GM18861 (cell line): ENCODE measurements around the gene SYT3.
"Not testable (repeated sequence)": the region's sequence is repeated elsewhere in the genome, so short reads cannot be mapped to it uniquely, and the experiment has no call there.

Experiments used
- ATAC-seq: cut with Tn5 transposase; IDR thresholded peaks from one replicate; pipeline ENCODE4 v1.9.1; 2021; ENCODE audit not compliant: unreplicated experiment

The SYT3 gene

DNA sequence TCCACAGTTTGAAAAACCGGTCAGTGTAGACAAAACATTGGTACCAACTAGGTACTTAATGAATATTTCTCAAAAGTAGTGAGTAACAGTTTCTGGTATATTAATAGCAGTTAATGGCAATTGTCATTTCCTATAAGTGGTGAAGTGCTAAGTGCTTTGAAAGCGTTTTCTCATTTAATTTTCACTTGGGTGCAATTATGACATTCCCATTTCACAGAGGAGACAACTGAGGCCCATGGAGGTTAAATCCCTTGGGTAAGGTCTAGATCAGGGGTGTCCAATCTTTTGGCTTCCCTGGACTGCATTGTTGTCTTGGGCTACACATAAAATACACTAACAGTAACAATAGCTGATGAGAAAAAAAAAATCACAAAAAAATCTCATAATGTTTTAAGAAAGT, 687 bp upstream of the SYT3 start:
- ATAC-seq: no peak

DNA sequence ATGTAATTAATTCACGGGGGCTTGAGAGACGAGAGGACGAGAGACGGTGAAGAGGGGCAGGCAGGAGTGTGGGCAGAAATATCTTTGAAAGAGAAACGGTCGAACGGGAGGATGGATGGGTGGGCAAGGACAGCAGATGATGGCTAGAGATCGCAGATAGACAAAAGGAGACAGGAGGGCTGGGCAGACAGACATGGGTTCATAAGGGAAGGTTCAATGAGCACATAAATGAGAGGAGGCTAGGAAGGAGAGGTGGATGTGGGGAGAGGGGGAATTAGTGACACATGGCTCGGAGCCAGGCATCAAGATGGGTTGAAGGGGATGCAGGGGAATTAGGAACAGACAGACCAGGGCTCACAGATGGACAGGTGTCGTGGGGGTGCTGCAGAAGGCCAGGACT, 1.1 kb downstream of the SYT3 start:
- ATAC-seq: no peak

DNA sequence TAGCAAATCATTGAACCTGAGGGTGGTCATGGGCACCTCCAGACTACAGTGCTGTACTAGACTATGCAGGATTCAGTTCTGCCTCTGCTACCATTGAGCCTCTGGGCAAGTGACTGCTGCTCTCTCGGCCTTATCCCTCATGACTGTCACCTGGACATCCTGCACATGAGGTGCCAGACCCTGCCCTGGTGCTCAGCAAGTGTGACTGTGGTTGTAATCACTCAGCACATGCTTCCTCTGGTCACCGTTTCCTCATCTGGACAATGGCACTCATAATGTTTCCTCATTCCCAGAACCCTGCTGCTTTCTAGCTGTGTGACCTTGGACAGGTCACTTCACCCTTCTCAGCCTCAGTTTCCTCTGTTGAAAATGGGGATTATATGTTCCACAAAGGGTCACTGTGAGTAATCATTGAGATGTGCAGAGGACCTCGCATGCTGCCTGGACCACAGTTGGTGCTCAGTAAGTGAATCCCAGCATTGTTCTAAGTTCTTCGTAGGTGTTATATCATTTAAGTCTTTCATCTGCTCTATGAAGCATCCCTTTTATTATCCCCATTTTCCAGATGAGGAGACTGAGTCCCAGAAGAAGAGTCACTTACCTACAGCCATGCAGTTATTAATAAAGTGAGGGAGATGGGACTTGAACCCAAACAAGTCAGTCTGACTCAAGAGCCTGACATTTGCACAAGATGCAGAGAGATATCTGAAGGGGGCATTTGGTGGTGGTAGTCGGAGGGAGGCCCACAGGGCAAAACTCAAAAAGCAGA, 3.2 kb downstream of the SYT3 start:
- no peak for ATAC-seq

DNA sequence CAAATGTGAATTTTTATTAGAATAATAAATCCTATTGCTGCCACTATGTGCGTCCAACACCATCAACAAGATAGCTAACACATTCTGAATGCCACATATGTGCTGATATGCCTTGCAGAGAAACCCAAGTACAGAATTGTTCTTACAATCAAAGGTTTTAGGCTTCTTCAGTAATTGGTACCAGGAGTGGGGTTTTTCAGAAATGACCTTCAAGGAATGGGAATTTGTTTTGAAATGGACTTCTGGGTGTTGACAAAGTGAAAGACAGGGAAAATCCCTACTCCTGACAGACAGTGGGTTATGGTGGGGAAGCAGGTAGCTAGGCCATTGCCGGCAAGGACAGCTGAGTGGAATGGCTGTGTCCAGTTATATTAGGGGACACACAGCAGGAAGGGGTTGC, 5.7 kb downstream of the SYT3 start:
- ATAC-seq: no peak

DNA sequence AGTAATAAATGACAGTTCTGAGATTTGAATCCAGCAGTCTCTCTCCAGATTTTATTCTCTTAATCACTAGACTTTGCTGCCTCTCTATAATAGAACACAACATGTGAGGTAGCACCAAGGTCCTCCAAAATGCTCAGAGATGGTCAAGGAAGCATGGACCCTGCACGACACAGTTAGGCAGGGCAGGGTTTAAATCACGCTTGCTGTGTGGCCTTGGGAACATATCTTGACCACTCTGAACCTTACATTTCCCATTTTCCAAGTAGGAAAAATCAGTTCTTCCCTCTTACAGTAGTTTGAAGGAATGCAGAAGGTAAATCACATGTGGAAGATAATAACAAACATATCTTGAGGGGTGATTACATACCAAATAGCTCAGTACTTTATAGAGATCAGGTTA, 6.3 kb downstream of the SYT3 start:
- no peak for ATAC-seq

DNA sequence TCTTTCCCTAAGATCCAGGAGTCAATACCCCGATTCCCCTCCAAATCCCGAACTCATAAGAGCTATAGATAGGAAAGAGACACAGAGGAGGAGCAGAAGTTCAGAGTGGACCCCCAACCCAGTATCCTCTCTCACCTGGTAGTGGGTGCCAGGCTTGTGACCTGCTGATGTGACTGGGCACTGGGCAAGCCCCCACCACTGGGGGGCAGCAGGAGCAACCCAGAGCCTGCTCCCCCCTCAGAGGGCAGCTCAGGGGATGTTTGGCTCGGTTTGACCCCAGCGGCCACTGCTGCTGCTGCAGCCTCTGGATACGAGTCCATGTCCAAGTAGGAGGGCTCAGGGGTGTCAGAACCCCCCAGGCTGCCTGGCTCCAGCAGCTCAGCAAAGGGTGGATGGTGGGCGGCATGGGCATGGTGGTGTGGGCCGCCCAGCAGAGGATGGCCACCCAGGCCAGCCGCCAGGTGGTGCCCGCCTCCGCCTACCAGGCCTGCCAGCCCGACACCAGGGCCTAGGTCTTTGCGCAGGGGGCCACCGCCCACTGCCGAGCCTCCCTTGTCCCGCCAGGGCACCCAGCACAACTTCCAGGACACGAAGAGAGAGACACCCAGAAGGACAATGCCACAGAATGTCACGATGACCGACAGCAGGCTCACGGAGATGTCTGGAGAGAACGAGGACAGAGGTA, 7.4 kb downstream of the SYT3 start:
- ATAC-seq: no peak

DNA sequence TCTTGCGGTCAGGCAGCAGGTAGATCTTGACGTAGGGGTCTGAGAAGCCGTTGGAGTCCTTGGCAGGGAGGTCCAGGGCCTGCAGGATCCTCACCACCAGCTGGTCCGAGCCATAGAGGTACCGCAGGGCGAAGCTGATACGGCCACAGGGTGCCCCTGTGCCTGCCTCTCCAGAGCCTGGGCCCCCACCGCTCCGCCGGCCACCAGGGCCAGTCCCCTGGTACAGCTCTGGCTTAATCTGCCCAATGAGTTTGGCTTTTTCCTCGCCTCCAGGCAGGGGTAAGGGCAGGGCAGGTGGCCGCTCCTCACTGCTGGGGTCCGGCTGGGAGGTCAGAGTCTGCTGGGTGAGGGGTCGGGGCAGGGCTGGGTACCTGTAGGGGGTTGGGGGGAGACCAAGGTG, 9.9 kb downstream of the SYT3 start:
- no peak for ATAC-seq

DNA sequence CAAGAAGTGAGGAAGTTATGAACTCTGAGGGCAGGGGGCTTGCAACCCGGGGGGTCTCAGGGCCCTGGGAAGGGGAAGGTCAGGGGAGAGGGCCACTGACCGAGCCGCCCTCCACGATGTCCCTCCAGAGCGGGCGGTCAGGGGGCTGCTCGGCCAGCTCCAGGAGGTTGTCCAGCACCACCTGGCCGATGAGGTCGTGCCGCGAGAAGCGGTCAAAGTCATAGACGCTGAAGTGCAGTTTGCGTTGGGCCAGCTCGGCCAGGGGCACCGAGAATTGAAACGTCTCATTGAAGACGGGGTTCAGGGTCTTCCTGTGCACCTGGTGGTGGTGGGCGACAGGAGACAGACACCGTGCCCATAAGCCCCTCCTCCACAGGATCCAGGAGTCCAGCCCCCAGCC, 10.5 kb downstream of the SYT3 start:
- ATAC-seq: no peak

DNA sequence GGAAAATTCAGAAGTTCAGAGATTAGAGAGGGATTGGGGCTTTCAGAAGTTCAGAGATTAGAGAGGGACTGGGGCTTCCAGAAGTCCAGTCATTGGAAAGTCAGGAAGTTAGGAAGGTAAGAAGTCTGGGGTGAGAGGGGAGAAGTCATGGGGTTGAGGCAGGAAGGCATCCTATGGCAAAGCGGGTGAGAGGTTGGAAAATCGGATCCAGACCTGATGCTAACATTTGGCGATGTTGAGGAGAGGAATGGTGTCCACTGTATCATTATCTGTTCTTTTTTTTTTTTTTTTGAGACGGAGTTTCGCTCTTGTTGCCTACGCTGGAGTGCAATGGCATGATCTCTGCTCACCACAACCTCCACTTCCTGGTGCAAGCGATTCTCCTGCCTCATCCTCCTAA, 11.1 kb downstream of the SYT3 start:
- ATAC-seq: no peak

DNA sequence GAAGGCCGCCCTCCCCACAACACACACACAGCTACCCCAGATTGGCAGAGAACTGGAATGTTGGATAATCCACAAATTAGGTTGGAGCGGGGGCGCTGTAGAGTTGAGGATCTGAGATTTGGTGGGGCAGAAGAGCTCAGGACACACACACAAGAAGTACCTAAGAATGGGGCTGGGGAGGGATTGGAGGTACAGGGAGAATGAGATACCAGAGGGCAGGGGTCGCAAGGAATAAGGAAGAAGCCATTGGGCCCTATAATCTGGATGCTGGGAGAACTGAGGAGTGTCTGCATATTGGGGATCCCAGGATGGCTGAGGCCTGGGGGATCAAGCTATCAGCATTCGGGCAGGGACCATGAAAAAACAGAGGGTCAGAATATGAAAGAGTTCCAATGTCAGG, 11.5 kb downstream of the SYT3 start:
- ATAC-seq: no peak

DNA sequence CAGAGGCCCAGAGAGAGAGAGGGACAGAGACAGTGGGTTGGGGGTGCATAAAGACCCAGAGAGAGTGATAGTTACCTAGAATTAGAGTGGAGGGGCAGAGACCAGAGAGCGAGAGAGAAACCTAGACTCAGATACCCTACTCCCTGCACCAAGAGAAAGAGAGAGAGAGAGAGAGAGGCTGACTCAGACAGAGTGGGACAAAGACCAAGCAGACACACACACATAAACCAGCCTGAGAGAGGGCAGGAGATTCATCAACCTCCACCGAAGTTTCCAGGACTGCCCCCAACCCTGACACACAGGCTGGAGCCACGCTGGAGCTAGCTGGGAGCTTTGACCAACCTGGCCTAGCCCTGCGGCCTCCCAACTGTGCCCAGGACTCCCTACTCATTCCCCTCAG, 12.9 kb downstream of the SYT3 start:
- ATAC-seq: no peak

DNA sequence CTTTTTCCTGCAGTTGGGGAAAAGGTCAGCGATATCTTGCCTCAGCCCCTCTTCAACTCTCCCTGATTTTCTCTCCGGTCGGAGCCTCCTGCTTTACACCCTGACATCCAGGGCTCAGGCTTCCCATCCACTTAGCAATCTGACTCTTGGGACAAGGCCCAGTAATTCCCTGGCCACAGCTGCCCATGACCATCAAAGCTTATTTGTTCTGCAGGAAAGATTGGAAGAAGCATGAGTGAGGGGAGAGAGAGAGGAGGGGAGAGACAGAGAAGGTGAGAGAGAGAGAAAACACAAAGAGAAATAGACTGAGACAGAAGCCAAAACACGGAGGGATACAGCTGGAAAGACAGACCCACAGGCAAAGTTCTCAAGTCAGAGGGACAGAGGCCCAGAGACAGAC, 13.7 kb downstream of the SYT3 start:
- ATAC-seq: no peak

DNA sequence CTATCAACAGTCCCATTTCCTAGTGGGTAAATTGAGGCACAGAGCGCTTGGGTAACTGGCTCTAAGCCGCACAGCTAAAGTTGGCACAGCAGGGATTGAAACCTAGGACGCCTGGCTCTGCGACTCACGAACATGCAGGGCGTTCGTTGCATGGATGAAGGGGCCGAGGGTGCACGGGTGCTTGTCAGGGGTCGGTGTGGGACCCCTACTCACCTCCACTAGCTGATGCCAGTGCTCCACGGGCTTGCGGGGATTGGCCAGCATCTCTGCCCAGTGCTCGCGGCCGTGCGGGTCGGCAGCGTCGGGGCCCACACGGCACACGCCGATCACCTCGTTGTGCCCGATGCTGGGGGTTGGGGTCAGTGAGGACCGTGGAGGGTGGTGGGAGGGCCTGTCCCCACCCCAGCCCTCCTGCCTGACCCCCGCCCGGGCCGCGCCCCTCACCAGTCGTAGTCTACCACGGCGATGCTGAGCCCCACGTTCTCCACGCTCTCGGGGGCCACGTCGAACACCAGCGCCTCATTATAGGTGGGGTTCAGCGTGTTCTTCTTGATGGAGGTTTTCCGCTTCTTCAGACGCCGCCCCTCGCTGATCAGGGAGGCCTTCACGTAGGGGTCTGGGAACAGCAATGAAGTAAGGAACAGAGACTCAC, 14.6 kb downstream of the SYT3 start:
- ATAC-seq: no peak

DNA sequence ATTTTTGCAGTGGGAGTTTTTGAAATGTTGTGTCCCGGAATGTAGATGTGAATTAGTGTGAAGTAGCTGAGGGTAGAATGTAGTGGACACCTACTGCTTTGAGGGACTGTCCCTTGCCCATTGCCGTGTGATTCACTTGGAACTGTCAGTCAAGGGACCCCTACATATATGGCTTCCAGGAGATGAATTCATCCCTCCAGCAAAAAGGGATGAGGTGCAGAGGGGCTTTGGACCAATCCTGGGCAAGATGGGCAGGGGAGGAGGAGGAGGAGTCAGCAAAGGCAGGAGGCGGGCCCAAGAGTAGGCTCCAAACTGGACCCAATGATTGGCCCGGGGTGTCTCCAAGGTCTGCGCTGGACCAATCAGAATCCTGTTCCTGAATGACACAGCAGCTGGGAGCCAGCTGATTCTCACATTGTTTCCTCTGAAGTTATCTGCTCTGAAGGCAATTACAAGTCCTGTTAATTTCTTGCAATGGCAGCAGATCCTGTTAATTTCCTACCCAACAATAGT, 19.2 kb downstream of the SYT3 start:
- not testable (repeated sequence) for ATAC-seq

DNA sequence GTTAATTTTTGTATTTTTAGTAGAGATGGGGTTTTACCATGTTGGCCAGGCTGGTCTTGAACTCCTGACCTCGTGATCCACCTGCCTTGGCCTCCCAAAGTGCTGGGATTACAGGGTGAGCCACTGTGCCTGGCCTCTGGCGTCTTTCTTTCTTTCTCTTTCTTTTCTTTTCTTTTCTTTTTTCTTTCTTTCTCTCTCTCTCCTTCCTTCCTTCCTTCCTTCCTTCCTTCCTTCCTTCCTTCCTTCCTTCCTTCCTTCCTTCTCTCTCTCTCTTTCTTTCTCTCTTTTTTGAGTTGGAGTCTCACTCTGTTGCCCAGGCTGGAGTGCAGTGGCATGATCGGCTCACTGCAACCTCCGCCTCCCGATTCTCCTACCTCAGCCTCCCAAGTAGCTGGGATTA, 20.5 kb downstream of the SYT3 start:
- not testable (repeated sequence) for ATAC-seq

DNA sequence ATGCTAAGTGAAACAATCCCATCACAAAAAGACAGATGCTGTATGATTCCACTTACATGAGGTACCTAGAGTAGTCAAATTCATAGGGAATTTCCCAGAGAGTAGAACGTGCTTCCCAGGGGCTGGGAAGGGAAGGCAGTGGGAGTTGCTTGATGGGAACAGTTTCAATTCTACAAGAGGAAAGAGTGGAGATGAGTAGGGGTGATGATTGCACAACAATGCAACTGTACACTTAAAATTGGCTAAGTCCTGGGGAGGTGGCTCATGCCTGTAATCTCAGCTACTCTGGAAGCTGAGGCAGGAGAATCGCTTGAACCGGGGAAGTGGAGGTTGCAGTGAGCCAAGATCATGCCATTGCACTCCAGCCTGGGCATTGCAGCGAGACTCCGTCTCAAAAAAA, 21.3 kb downstream of the SYT3 start:
- ATAC-seq: not testable (repeated sequence)

DNA sequence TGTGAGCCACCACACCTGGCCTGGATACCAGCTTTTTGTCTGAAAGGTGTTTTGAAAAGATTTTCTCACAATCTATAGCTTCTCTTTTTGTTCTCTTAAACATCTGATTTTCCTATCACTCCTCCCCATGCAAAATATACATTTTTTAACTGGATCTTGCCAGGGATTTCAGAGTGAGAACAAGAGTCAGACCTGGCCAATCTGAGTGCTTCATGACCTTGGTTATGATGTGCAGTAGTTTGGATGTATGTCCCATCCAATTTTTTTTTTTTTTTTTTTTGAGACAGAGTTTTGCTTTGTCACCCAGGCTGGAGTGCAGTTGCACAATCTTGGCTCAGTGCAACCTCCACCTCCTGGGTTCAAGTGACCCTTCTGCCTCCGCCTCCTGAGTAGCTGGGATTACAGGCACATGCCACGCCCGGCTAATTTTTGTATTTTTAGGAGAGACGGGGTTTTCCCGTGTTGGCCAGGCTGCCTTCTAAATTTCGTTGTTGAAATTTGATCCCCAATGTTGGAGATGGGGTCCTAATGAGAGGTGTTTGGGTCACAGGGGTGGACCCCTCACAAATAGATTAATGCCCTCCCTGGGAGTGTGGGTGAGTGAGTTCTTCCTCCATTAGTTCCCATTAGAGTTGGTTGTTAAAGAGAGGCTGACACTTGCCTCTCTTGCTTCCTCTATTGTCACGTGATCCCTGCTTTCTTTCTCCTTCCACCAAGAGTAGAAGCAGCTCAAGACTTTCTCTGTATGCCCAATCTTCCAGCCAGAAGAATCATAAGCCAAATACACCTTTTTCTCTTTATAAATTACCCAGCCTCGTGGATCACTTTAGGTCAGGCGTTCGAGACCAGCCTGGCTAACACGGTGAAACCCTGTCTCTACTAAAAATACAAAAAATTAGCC, 26.9 kb downstream of the SYT3 start:
- ATAC-seq: not testable (repeated sequence)

DNA sequence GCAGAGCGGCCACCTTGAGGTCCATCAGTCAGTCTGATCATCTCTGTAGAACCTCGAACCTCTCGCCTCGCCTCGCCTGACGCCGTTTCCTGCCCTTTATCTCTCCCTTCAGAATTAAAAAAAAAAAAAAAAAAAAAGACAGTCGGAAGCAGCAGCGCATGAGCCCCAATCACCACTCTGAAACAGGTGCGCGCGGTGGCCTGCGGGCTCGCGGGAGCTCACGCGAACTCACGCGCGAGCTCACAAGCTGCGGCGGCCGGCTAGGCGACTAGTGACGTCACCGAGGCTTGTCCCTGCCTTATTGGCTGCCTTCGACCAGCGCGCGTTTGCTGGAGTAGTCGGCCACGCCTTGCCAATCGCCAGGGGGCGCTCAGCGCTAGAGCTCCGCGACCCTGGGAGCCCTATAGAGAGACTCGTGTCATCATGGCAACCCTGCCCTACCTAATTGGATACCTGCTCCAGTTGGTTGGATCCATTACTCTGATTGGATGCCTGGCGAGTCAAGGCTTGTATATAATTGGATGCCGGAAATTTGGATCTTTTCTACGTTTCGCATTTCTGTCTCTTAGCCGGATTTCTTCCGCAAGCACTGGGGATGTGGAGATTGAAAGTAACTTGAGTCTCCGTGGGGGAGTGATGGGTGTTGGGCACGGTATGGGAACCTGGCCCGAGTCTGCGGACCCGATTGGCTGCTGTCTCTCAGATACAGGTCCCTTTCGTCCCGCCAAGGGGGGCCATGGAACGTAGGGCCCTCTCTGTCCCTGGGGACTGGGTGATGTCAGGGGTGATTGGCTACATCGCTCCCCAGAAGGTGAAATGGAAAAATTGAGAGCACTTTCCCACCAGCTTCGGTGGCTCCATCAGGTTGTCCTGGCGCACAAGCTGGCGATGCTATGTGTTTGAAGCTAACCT, 31.6 kb downstream of the SYT3 start:
- no peak for ATAC-seq

DNA sequence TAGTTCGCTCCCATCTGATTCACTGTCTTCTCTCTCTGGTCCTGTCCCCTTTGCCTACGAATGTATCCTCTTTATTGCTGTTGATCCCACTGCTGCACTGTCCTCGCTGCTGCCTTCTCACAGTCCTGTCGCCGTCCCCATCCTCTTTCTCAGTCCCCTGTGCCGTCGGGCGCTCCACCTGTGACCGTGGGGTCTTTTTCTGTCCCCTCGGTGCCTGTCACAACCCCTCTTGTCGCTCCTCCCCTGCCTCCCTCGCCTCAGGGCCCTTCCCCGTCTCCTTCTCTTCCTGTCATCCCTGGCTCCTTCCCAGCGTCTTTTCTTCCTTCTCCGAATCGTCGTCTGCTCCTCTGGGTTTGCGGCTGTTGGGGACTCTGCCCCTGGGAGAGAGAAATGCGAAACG, 32.3 kb downstream of the SYT3 start:
- ATAC-seq: no peak
